HG03108 (cell line): ENCODE measurements around the gene VPS13C.

Experiments
- ATAC-seq: cut with Tn5 transposase; IDR thresholded peaks from one replicate; pipeline ENCODE4 v1.9.1; 2021; ENCODE audit warnings: moderate library complexity; ENCODE audit not compliant: unreplicated experiment

The VPS13C gene

GRCh38 chr15:61951949-61952348 is 108.3 kb downstream of the VPS13C start:
- no peak for ATAC-seq

GRCh38 chr15:61946778-61947177 is 113.5 kb downstream of the VPS13C start:
- ATAC-seq = no peak

GRCh38 chr15:61943992-61944391 is 116.3 kb downstream of the VPS13C start:
- no peak for ATAC-seq

- no peak for ATAC-seq
These were observed 122.0 kb downstream of the VPS13C start for GRCh38 chr15:61938249-61938648.

GRCh38 chr15:61936528-61937195 is 123.6 kb downstream of the VPS13C start:
- ATAC-seq = no peak

- ATAC-seq = no peak
These were observed 124.8 kb downstream of the VPS13C start for GRCh38 chr15:61935493-61935892.

GRCh38 chr15:61929452-61929851 is 130.8 kb downstream of the VPS13C start:
- no peak for ATAC-seq

GRCh38 chr15:61923173-61923572 is 137.1 kb downstream of the VPS13C start:
- no peak for ATAC-seq

GRCh38 chr15:61921093-61921492 is 139.2 kb downstream of the VPS13C start:
- no peak for ATAC-seq

GRCh38 chr15:61917457-61917856 is 142.8 kb downstream of the VPS13C start:
- ATAC-seq = no peak

GRCh38 chr15:61916104-61916503 is 144.1 kb downstream of the VPS13C start:
- ATAC-seq = no peak

GRCh38 chr15:61915640-61916039 is 144.6 kb downstream of the VPS13C start:
- no peak for ATAC-seq

GRCh38 chr15:61910839-61911369 is 149.3 kb downstream of the VPS13C start:
- ATAC-seq = no peak

GRCh38 chr15:61908241-61908640 is 152.0 kb downstream of the VPS13C start:
- no peak for ATAC-seq

- ATAC-seq = no peak
These were observed 152.5 kb downstream of the VPS13C start for GRCh38 chr15:61907753-61908086.

GRCh38 chr15:61906961-61907752 is 153.1 kb downstream of the VPS13C start:
- no peak for ATAC-seq

- no peak for ATAC-seq
These were observed 167.1 kb downstream of the VPS13C start for GRCh38 chr15:61893146-61893545.

GRCh38 chr15:61892140-61892539 is 168.1 kb downstream of the VPS13C start:
- no peak for ATAC-seq

GRCh38 chr15:61890106-61890505 is 170.1 kb downstream of the VPS13C start:
- no peak for ATAC-seq

GRCh38 chr15:61889706-61890105 is 170.5 kb downstream of the VPS13C start:
- no peak for ATAC-seq

GRCh38 chr15:61888074-61888780 is 172.0 kb downstream of the VPS13C start:
- ATAC-seq = no peak

GRCh38 chr15:61880084-61880483 is 180.2 kb downstream of the VPS13C start:
- ATAC-seq = no peak
